Measurements from ENCODE around the gene GMPPB. TPM values are rescaled to one million over a fixed set of nuclear protein-coding genes. Genes with fewer than 3 reads are reported as not detected.
"Not testable (repeated sequence)": the region's sequence is repeated elsewhere in the genome, so short reads cannot be mapped to it uniquely, and the experiment has no call there.

GMPPB gene
- polyA plus RNA-seq, 3 donors: 14.7 to 17.6 (median 17.6) TPM

DNA sequence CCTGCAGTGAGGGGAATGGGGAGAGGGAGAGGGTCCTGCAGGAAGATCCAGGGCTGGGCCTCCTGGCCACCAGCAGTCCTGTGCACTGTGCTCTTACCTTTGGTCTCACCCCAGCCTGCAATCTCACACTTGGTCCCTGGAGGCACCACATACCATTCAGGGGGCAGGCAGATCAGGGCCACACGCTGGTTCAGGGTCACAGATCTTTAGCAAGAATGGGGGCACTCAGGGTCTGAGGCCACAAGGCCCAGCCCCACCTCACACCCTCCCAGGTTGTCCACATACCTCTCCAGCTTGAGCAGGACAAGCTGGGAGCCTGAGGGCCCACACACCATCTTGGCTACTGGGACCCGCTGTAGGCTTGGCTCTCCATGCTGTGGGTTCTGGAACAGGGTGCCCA, 39.3 kb downstream of the GMPPB start:
- H4K20me1 ChIP-seq (ENCODE audit: insufficient read depth, low read length); H3K9ac ChIP-seq (ENCODE audit: insufficient read depth, low read length, poor library complexity, severe bottlenecking); H3K9me3 Mint-ChIP-seq; intact Hi-C loops (cut with micrococcal nuclease); H3K4me2 ChIP-seq (replicated peaks; ENCODE audit: extremely low read depth, low read length, poor library complexity, severe bottlenecking); H2AFZ ChIP-seq (ENCODE audit: insufficient read depth, low read depth, low read length, poor library complexity, severe bottlenecking); H3K79me2 ChIP-seq (ENCODE audit: insufficient read depth, low read length); H3K4me3 ChIP-seq (replicated peaks in 1 of 3; ENCODE audit: low read depth in 2 of 3, low read length in 3 of 3); H3K27ac Mint-ChIP-seq; H3K27ac ChIP-seq (ENCODE audit: low read depth in 1 of 2, low read length in 2 of 2); DNase-seq; H3K4me3 Mint-ChIP-seq; H3K9me3 ChIP-seq (replicated peaks in 1 of 2; ENCODE audit: control insufficient read depth in 1 of 2, insufficient read depth in 1 of 2, low read length in 2 of 2): not testable (repeated sequence)
- Mint-ChIP-seq H3K27me3 (ENCODE audit: low read depth in 3 of 3) (peaks cover 23 to 34% (median 32%) of the 10 kb centered on the region in 3 donors), H3K4me1 (peaks cover 22% of the 10 kb centered on the region), H3K36me3 (peaks cover 55 to 59% of the 10 kb centered on the region in 2 donors)
- peaks cover 9 to 12% of the 10 kb centered on the region in 2 donors for H3K4me1 ChIP-seq (ENCODE audit: control insufficient read depth in 1 of 2, insufficient read depth in 2 of 2, low read length in 2 of 2)
- H3K27me3 ChIP-seq (ENCODE audit: control insufficient read depth in 2 of 2, insufficient read depth in 2 of 2, low read length in 2 of 2): peaks cover 0 to 27% of the 10 kb centered on the region in 2 donors
- peaks cover 45 to 53% of the 10 kb centered on the region in 2 donors for H3K36me3 ChIP-seq (replicated peaks in 1 of 2; ENCODE audit: control insufficient read depth in 1 of 2, insufficient read depth in 2 of 2, low read length in 2 of 2)
- 100% methylated on average over 1 of the region's 2 CpGs for WGBS (ENCODE audit: insufficient coverage)

DNA sequence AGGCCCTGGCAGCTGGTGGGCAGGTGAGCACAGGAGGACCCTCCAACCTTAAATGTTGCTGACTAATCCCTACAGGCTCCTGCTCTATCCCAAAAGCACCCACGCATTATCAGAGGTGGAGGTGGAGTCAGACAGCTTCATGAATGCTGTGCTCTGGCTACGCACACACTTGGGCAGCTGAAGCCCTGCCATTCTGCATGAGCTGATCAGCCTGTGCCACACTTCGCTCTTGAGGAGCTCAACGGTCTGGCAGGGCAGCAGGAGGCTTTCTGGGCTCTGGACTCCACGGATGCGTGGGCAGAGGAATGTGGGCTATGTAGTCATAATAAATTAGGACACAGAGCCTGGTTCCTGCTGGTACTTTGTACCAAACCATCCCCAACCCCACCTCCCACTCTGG, 40.6 kb downstream of the GMPPB start:
- peaks cover 57 to 66% of the 10 kb centered on the region in 2 donors for H3K36me3 ChIP-seq (replicated peaks in 1 of 2; ENCODE audit: control insufficient read depth in 1 of 2, insufficient read depth in 2 of 2, low read length in 2 of 2)
- no peaks in the 10 kb centered on the region for H3K9me3 ChIP-seq (replicated peaks in 1 of 2; ENCODE audit: control insufficient read depth in 1 of 2, insufficient read depth in 1 of 2, low read length in 2 of 2)
- H3K27ac ChIP-seq (ENCODE audit: low read depth in 1 of 2, low read length in 2 of 2): no peak overlapping the region
- no peak overlapping the region for H3K4me2 ChIP-seq (replicated peaks; ENCODE audit: extremely low read depth, low read length, poor library complexity, severe bottlenecking)
- no peak overlapping the region for H3K4me3 Mint-ChIP-seq
- no peak for DNase-seq
- intact Hi-C loops (cut with micrococcal nuclease): no loop called here
- H3K36me3 Mint-ChIP-seq: peaks cover 66 to 72% of the 10 kb centered on the region in 2 donors
- peaks cover 23 to 32% (median 32%) of the 10 kb centered on the region in 3 donors for H3K27me3 Mint-ChIP-seq (ENCODE audit: low read depth in 3 of 3)
- H3K4me1 ChIP-seq (ENCODE audit: control insufficient read depth in 1 of 2, insufficient read depth in 2 of 2, low read length in 2 of 2): peaks cover 0 to 5% of the 10 kb centered on the region in 2 donors
- WGBS (ENCODE audit: insufficient coverage): 100% methylated on average over 2 of the region's 6 CpGs
- TF ChIP-seq, protein P1, sequence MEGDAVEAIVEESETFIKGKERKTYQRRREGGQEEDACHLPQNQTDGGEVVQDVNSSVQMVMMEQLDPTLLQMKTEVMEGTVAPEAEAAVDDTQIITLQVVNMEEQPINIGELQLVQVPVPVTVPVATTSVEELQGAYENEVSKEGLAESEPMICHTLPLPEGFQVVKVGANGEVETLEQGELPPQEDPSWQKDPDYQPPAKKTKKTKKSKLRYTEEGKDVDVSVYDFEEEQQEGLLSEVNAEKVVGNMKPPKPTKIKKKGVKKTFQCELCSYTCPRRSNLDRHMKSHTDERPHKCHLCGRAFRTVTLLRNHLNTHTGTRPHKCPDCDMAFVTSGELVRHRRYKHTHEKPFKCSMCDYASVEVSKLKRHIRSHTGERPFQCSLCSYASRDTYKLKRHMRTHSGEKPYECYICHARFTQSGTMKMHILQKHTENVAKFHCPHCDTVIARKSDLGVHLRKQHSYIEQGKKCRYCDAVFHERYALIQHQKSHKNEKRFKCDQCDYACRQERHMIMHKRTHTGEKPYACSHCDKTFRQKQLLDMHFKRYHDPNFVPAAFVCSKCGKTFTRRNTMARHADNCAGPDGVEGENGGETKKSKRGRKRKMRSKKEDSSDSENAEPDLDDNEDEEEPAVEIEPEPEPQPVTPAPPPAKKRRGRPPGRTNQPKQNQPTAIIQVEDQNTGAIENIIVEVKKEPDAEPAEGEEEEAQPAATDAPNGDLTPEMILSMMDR (IDR thresholded peaks at IDR 0.05): no peak
- H4K20me1 ChIP-seq (ENCODE audit: insufficient read depth, low read length): no peaks in the 10 kb centered on the region
- H3K27ac Mint-ChIP-seq: no peak overlapping the region
- no peaks in the 10 kb centered on the region for H3K79me2 ChIP-seq (ENCODE audit: insufficient read depth, low read length)
- H3K4me3 ChIP-seq (replicated peaks in 1 of 3; ENCODE audit: low read depth in 2 of 3, low read length in 3 of 3): no peak overlapping the region
- H3K9me3 Mint-ChIP-seq: peaks cover 0 to 6% (median 0%) of the 10 kb centered on the region in 7 donors
- H3K9ac ChIP-seq (ENCODE audit: insufficient read depth, low read length, poor library complexity, severe bottlenecking): no peak overlapping the region
- H3K4me1 Mint-ChIP-seq: peaks cover 13% of the 10 kb centered on the region
- no peak overlapping the region for H2AFZ ChIP-seq (ENCODE audit: insufficient read depth, low read depth, low read length, poor library complexity, severe bottlenecking)
- peaks cover 0 to 27% of the 10 kb centered on the region in 2 donors for H3K27me3 ChIP-seq (ENCODE audit: control insufficient read depth in 2 of 2, insufficient read depth in 2 of 2, low read length in 2 of 2)

All from CD14-positive monocyte (primary cell).